ENCODE measurements around the gene IGIP. TPM values are rescaled to one million over a fixed set of nuclear protein-coding genes. Genes with fewer than 3 reads are reported as not detected.

Gene IGIP
- polyA plus RNA-seq, 1 donor (not counting 4 experiments of a cell fraction or from before 2014, with no cell fraction given), result 1.5 TPM

DNA sequence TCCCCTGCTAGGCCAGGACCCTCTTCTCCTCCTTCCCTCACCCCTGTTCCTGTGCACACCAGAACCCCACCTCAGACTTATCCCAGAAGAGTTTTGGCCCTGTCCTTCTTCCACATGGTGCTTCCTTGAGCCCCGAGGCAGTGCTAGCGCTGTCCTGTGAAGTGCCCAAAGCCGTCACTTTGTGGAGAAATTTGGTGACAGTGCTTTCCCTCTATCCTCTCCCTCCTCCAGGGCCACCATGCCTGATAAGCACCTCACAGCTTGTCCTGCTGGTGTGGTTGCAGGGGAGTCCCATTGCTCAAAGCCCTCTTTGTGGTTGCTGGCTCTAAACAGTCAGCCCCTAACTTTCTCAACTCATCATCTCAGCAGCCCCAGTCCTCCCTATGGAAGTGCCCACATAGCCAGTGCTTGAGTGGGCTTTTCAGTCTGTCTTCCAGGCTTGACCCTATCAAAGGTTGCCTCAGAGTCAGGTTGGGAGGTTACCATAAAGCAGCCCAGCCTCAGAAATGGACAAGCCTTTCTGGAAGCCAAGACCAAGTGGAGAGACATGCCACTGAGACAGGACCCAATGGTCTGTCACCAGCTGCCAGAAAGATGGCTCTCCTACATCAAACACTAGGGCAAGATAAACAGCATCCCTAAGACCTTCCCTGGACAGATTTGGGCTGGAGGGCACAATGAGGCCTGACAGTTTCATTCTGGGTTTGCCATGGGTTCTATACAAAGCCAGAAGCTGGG is 18.0 kb downstream of the IGIP start:
- no peaks in the 10 kb centered on the region for H3K79me2 ChIP-seq (ENCODE audit: control insufficient read depth, insufficient read depth, low read length)
- H3K27ac ChIP-seq (ENCODE audit: control insufficient read depth, insufficient read depth, low read length), result no peak overlapping the region
- H3K36me3 ChIP-seq (ENCODE audit: control insufficient read depth in 2 of 2, extremely low read depth in 1 of 2, insufficient read depth in 2 of 2, low read length in 2 of 2), result no peaks in the 10 kb centered on the region
- no peak overlapping the region for H3K9ac ChIP-seq (ENCODE audit: control insufficient read depth, extremely low read depth, insufficient read depth, low read length)
- peaks cover 11% of the 10 kb centered on the region for H3K4me1 ChIP-seq (ENCODE audit: control insufficient read depth, extremely low read depth, insufficient read depth, low read length)
- no peaks in the 10 kb centered on the region for H3K9me1 ChIP-seq (ENCODE audit: control insufficient read depth, extremely low read depth, insufficient read depth, low read length)
- DNase-seq (ENCODE audit: low read depth, low spot score) (no peak), FAIRE-seq (no peak)
- H3K4me3 ChIP-seq (ENCODE audit: control insufficient read depth in 2 of 3, extremely low read depth in 1 of 3, insufficient read depth in 2 of 3, low read depth in 1 of 3, low read length in 3 of 3), result no peak overlapping the region
- H3K9me3 ChIP-seq (ENCODE audit: control insufficient read depth, low read depth, low read length), result no peaks in the 10 kb centered on the region
- H4K20me1 ChIP-seq (ENCODE audit: control insufficient read depth, extremely low read depth, insufficient read depth, low read length), result peaks cover 7% of the 10 kb centered on the region
- dilution Hi-C loops (cut with MboI; ENCODE audit: extremely low pct_ligation_motif_present, low sequenced_read_pairs), result no loop called here
- no peak overlapping the region for H2AFZ ChIP-seq (ENCODE audit: control insufficient read depth, low read length)
- no peaks in the 10 kb centered on the region for H3K27me3 ChIP-seq (ENCODE audit: control insufficient read depth, extremely low read depth, insufficient read depth, low read length)
- TF ChIP-seq, protein P1, sequence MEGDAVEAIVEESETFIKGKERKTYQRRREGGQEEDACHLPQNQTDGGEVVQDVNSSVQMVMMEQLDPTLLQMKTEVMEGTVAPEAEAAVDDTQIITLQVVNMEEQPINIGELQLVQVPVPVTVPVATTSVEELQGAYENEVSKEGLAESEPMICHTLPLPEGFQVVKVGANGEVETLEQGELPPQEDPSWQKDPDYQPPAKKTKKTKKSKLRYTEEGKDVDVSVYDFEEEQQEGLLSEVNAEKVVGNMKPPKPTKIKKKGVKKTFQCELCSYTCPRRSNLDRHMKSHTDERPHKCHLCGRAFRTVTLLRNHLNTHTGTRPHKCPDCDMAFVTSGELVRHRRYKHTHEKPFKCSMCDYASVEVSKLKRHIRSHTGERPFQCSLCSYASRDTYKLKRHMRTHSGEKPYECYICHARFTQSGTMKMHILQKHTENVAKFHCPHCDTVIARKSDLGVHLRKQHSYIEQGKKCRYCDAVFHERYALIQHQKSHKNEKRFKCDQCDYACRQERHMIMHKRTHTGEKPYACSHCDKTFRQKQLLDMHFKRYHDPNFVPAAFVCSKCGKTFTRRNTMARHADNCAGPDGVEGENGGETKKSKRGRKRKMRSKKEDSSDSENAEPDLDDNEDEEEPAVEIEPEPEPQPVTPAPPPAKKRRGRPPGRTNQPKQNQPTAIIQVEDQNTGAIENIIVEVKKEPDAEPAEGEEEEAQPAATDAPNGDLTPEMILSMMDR (optimal IDR thresholded peaks at IDR 0.05 in 1 of 3, IDR thresholded peaks at IDR 0.05 in 1 of 3, conservative IDR thresholded peaks at IDR 0.05 in 1 of 3; ENCODE audit: extremely low read depth in 1 of 3, insufficient read depth in 2 of 3, low read length in 3 of 3), result no peak
- TF ChIP-seq EZH2 (IDR thresholded peaks at IDR 0.05; ENCODE audit: low read length), result no peak
- no peak overlapping the region for H3K4me2 ChIP-seq (ENCODE audit: control insufficient read depth, extremely low read depth, insufficient read depth, low read depth, low read length)

DNA sequence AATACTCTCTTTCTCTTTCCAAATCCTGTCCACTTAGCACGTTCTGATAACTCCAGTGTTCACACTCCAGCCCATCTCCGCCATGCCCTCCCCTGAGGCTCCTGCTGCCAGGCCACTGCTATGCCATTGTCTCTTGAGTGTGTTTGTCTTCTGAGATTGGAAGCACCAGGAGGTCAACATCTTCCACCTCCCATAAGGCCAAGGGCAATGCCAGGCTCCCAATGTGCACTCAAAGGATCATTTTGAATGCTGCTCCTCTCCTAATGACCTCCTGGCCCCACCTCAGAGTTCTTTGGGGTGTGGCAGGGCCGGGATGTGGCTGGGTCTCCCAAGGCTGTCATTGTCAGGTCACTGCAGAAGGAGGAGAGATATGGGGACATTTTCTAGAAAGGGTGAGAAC is 19.5 kb downstream of the IGIP start:
- no peak for TF ChIP-seq EZH2 (IDR thresholded peaks at IDR 0.05; ENCODE audit: low read length)
- TF ChIP-seq, protein P1 (optimal IDR thresholded peaks at IDR 0.05 in 1 of 3, IDR thresholded peaks at IDR 0.05 in 1 of 3, conservative IDR thresholded peaks at IDR 0.05 in 1 of 3; ENCODE audit: extremely low read depth in 1 of 3, insufficient read depth in 2 of 3, low read length in 3 of 3), result no peak
- Histone ChIP-seq H4K20me1 (ENCODE audit: control insufficient read depth, extremely low read depth, insufficient read depth, low read length) (peaks cover 7% of the 10 kb centered on the region), H3K9me3 (ENCODE audit: control insufficient read depth, low read depth, low read length) (no peaks in the 10 kb centered on the region), H3K4me1 (ENCODE audit: control insufficient read depth, extremely low read depth, insufficient read depth, low read length) (peaks cover 11% of the 10 kb centered on the region), H3K9me1 (ENCODE audit: control insufficient read depth, extremely low read depth, insufficient read depth, low read length) (no peaks in the 10 kb centered on the region), H3K36me3 (ENCODE audit: control insufficient read depth in 2 of 2, extremely low read depth in 1 of 2, insufficient read depth in 2 of 2, low read length in 2 of 2) (no peaks in the 10 kb centered on the region), H3K27me3 (ENCODE audit: control insufficient read depth, extremely low read depth, insufficient read depth, low read length) (no peaks in the 10 kb centered on the region), H3K4me2 (ENCODE audit: control insufficient read depth, extremely low read depth, insufficient read depth, low read depth, low read length) (peak overlapping the region; percentile 80), H3K27ac (ENCODE audit: control insufficient read depth, insufficient read depth, low read length) (no peak overlapping the region), H3K79me2 (ENCODE audit: control insufficient read depth, insufficient read depth, low read length) (no peaks in the 10 kb centered on the region), H3K4me3 (ENCODE audit: control insufficient read depth in 2 of 3, extremely low read depth in 1 of 3, insufficient read depth in 2 of 3, low read depth in 1 of 3, low read length in 3 of 3) (peak overlapping the region in 1 of 3 experiments; percentile 70), H2AFZ (ENCODE audit: control insufficient read depth, low read length) (no peak overlapping the region), H3K9ac (ENCODE audit: control insufficient read depth, extremely low read depth, insufficient read depth, low read length) (no peak overlapping the region)
- DNase-seq (ENCODE audit: low read depth, low spot score) (no peak), FAIRE-seq (no peak)
- dilution Hi-C loops (cut with MboI; ENCODE audit: extremely low pct_ligation_motif_present, low sequenced_read_pairs), result no loop called here
